ENCODE data around the gene CD2AP.

The CD2AP gene

DNA sequence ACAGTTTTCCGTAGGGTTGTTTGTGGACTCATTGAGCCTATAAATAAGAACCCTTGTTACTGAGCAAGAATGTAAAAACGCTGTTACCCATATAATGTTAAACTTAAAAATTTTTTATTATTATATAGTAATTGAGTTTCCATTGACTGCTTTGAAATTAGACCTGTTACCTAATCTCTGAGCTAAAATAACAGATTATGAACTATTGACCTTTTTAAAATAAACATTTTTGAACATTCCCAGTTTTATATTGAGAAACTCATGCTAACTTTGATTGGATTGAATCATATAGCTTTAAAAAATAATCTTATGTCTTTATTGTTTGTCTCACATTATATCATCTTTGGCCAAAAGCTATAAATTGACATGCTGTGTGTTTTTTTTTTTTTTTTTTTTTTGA, 95.5 kb downstream of the CD2AP start:
- no peak for DNase-seq

- no peak for DNase-seq
These were observed 97.2 kb downstream of the CD2AP start for GRCh38 chr6:47574789-47575188.

DNA sequence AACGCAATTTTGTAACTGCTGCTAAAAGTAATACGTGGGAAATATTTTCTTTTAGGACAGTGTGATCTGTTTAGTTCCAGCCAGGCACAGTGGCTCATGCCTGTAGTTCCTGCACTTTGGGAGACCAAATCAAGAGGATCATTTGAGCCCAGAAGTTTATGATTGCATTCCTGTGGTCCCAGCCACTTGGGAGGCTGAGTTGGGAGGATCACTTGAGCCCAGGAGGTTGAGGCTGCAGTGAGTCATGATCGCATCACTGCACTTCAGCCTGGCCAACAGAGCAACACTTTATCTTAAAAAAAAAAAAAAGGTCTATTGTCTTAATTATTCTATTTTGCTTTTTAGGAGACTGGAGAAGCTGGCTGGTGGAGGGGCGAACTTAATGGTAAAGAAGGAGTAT, 101.5 kb downstream of the CD2AP start:
- no peak for DNase-seq

GRCh38 chr6:47581591-47581990, 104.0 kb downstream of the CD2AP start:
- no peak for DNase-seq

- DNase-seq = no peak
These were observed 109.9 kb downstream of the CD2AP start for GRCh38 chr6:47587493-47587892.

DNA sequence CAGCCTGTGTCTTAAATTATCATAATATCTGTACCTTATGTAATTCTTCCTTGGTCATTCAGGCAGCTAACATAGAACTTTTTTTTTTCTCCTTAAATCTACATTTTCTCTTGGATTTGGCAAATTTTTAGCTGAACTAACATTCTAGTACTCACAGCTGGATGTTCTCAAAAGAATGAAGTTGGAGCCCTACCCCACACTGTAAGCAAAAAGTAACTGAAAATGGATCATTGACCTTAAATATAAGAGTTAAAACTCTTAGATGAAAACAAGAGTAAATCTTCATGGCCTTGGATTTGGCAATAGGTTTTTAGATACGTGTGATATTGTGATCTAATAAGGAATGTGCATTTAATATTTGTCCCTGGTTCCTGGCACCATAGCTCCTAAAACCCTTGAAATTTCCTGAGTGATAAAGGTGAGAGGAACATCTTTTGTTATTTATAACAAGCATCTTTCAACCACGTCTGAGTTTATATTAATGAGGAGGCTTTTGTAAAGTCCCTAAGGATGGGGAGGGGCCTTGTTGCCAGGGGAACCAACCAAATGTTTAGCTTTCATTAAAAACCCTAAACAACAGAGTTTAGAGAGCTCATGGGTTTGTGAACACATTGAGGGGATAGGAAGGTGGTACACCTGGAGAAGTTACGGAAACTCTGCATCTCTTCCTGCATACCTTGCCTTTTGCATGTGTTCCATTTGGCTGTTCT, 114.7 kb downstream of the CD2AP start:
- no peak for DNase-seq

GRCh38 chr6:47593979-47594378, 116.4 kb downstream of the CD2AP start:
- DNase-seq = no peak

DNA sequence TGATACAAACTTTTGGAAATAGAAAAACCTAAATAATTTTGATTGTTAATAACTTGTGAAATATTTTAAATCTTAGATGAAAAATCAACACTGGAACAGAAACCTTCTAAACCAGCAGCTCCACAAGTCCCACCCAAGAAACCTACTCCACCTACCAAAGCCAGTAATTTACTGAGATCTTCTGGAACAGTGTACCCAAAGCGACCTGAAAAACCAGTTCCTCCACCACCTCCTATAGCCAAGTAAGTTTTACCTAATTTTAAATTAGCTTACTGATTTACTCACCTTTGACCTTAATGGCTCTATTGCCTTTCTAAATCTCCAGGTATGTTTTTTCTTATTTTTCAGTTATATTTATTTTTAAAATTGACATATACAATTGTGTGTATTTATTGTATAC, 118.2 kb downstream of the CD2AP start:
- DNase-seq = no peak

- no peak for DNase-seq
These were observed 120.8 kb downstream of the CD2AP start for GRCh38 chr6:47598367-47598766.

DNA sequence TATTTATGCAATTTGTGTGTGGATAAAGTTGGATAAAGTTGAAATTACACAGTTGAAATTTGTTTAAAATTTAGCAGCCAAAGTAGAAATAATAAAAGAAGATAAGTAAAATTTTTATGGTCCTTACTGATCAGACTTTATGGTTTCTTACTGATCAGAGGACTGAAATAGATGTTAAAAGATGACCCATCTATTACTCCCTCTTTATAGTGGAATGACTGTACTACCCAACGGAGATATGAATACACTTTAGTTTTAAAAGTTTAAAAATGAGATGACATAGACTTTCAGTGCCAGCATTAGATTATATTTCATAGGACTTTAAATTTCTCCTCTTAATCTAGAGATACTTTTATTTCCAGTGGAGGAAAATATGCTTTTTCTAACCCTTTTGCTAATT, 121.9 kb downstream of the CD2AP start:
- DNase-seq = no peak

DNA sequence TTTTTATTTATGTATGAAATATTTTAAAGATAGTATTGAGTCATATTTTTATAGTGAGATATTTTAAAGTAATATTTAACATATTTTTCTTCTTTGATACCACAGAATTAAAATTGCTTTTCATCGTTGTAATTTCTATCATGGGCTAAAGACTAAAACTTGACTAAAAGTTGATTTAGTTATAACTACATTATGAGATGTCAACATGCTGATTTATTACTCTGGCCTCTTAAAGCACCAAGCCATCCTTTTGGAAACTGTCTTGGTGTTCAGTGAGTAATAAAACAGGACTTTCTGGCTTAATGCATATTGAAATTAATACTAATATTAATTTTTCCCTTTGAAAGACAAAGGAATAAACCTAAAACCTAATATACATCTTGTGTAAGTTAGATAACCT, 125.6 kb downstream of the CD2AP start:
- DNase-seq = no peak

GRCh38 chr6:47603995-47604394, 126.4 kb downstream of the CD2AP start:
- no peak for DNase-seq

GRCh38 chr6:47621838-47622449, 144.4 kb downstream of the CD2AP start:
- no peak for DNase-seq

- no peak for DNase-seq
These were observed 149.2 kb downstream of the CD2AP start for GRCh38 chr6:47626782-47627181.

DNA sequence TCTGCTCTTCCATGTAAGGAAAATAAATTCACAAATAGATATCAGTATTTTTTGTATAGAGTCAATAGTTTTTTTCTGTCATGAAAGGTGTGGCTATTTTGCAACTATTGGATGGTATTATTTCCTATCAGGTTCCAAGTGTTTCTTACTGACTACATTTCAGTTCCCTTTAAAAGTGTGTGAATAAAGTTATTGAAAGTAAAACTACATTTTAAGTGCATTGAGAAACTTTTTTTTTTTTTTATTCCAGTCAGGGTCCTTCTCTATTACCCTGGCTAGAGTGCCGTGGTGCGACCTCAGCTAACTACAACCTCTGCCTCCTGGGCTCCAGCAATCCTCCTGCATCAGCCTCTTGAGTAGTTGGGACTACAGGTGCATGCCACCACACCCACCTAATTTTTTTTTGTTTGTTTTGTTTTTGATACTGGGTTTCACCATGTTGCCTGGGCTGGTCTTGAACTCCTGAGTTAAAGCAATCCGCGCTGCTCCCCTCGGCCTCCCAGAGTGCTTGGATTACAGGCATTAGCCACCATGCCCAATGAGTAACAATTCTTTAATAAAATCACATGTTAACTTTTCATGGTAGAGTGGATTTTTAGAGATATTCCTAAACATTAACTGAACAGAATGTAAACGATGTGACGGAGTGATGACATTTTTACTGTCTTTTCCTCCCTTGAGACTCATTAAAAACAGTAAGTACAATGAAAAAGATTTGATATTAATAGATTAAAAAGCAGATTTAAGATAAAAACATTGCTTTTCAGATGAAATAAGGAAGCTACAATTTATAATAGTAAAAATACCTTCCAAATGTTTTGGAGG, 151.1 kb downstream of the CD2AP start:
- no peak for DNase-seq

DNA sequence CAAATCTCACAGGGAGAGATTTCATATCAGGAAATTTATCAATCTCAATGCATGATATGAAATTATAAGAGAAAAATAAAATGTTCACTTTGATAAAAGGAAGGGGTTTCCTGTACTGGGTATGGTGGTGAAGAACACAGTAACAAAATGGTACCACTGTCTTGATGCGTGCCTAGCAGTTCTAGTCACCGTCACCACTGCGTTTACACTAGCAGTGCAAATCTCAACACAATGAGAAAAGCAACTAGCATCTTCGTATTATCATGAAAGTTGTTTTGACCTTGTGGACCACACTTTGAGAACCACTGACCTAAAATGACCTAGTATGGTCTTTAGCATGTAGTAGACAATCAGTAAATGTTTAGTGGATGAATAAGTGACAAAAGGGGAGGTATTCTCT, 152.4 kb downstream of the CD2AP start:
- DNase-seq = no peak

GRCh38 chr6:47630587-47630986, 153.0 kb downstream of the CD2AP start:
- no peak for DNase-seq

- no peak for DNase-seq
These were observed 153.7 kb downstream of the CD2AP start for GRCh38 chr6:47631269-47631772.

- no peak for DNase-seq
These were observed 154.2 kb downstream of the CD2AP start for GRCh38 chr6:47631797-47632196.

DNA sequence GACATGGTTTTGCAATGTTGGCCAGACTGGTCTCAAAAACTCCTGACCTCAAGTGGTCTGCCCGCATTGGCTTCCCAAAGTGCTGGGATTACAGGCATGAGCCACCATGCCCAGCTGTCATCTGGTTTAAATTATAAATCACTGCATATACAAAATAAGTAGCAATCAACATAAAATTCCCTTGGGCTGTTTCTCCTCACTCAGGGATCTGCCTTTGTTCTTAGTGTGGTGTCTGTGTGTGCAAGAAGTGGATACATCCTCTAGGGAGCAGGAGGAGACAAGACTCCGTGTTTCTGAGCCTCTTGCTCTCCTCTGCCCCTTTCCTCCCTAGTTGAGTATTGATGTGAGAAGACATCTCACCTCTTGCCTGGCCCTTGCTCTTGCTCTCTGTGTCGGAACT, 155.6 kb downstream of the CD2AP start:
- DNase-seq = no peak

- no peak for DNase-seq
These were observed 156.8 kb downstream of the CD2AP start for GRCh38 chr6:47634210-47635047.

- no peak for DNase-seq
These were observed 169.1 kb downstream of the CD2AP start for GRCh38 chr6:47646689-47647088.

GRCh38 chr6:47647188-47647587, 169.6 kb downstream of the CD2AP start:
- DNase-seq = no peak
